ENCODE data around the gene CCDC68. TPM values are rescaled to one million over a fixed set of nuclear protein-coding genes. Genes with fewer than 3 reads are reported as not detected.

CCDC68 gene
- total RNA-seq, 1 experiment from 2014 or later, result 3.1 TPM

GRCh38 chr18:54945576-54946125 is 13.6 kb downstream of the CCDC68 start:
- intact Hi-C loops (cut with micrococcal nuclease), result loop anchor here (5.0 kb wide), 2 partner anchors 118 to 333 kb away; partner anchors contain the start of gene RAB27B
- Histone ChIP-seq H3K9ac (ENCODE audit: low read length) (peak overlapping the region; percentile 70), H3K4me2 (ENCODE audit: low read length) (peak overlapping the region; percentile 89), H3F3A (ENCODE audit: low read length, unreplicated experiment) (peaks cover 3% of the 10 kb centered on the region), H3K27me3 (ENCODE audit: low read length) (no peaks in the 10 kb centered on the region), H3K4me1 (ENCODE audit: insufficient read depth, low read length) (peaks cover 40% of the 10 kb centered on the region), H4K20me1 (ENCODE audit: low read length) (no peaks in the 10 kb centered on the region), H2AFZ (ENCODE audit: low read length) (peak overlapping the region; percentile 80), H3K4me3 (ENCODE audit: low read length) (peak overlapping the region; percentile 78), H3K27ac (ENCODE audit: low read length) (peak overlapping the region; percentile 71), H3K9me3 (ENCODE audit: low read length) (no peaks in the 10 kb centered on the region), H3K9me2 (replicated peaks; ENCODE audit: low read length) (no peaks in the 10 kb centered on the region), H3K36me3 (ENCODE audit: low read depth, low read length) (no peaks in the 10 kb centered on the region), H3K79me2 (ENCODE audit: low read length) (no peaks in the 10 kb centered on the region)
- TF ChIP-seq EZH2phosphoT487 (IDR thresholded peaks at IDR 0.05; ENCODE audit: borderline replicate concordance, low read length) (no peak), EZH2 (IDR thresholded peaks at IDR 0.05; ENCODE audit: low read length, unreplicated experiment) (no peak), CTCF (conservative IDR thresholded peaks at IDR 0.05; ENCODE audit: low read depth, low read length) (no peak)
- CTCF ChIA-PET, result no interaction called here
- ATAC-seq (no peak; the same call in 1 of the 2 replicates), DNase-seq (no peak)
- POLR2A ChIA-PET (ENCODE audit: unreplicated experiment), result interaction anchor here (0.5 to 0.6 kb wide), 2 partner anchors 22 to 118 kb away, joined by 3 read pairs; no protein-coding TSS in a partner anchor
- no TSS peak for BruUV-seq (replicated peaks)

GRCh38 chr18:54942569-54942968 is 16.7 kb downstream of the CCDC68 start:
- ChIA-PET POLR2A (ENCODE audit: unreplicated experiment) (no interaction called here), CTCF (no interaction called here)
- ATAC-seq, result no peak
- Histone ChIP-seq H3K9me2 (replicated peaks; ENCODE audit: low read length) (no peaks in the 10 kb centered on the region), H2AFZ (ENCODE audit: low read length) (no peak overlapping the region), H3K27me3 (ENCODE audit: low read length) (no peaks in the 10 kb centered on the region), H3K4me3 (ENCODE audit: low read length) (no peak overlapping the region), H3F3A (ENCODE audit: low read length, unreplicated experiment) (peaks cover 3% of the 10 kb centered on the region), H3K79me2 (ENCODE audit: low read length) (no peaks in the 10 kb centered on the region), H3K4me2 (ENCODE audit: low read length) (no peak overlapping the region), H3K9ac (ENCODE audit: low read length) (no peak overlapping the region), H3K9me3 (ENCODE audit: low read length) (no peaks in the 10 kb centered on the region), H4K20me1 (ENCODE audit: low read length) (no peaks in the 10 kb centered on the region), H3K36me3 (ENCODE audit: low read depth, low read length) (no peaks in the 10 kb centered on the region), H3K27ac (ENCODE audit: low read length) (no peak overlapping the region), H3K4me1 (ENCODE audit: insufficient read depth, low read length) (peaks cover 18% of the 10 kb centered on the region)
- BruUV-seq (replicated peaks), result no TSS peak
- TF ChIP-seq EZH2 (IDR thresholded peaks at IDR 0.05; ENCODE audit: low read length, unreplicated experiment) (no peak), EZH2phosphoT487 (IDR thresholded peaks at IDR 0.05; ENCODE audit: borderline replicate concordance, low read length) (no peak), CTCF (conservative IDR thresholded peaks at IDR 0.05; ENCODE audit: low read depth, low read length) (no peak)
- no peak for DNase-seq
- intact Hi-C loops (cut with micrococcal nuclease), result no loop called here

GRCh38 chr18:54942144-54942543 is 17.1 kb downstream of the CCDC68 start:
- DNase-seq, result no peak
- H3K9ac ChIP-seq (ENCODE audit: low read length), result no peak overlapping the region
- intact Hi-C loops (cut with micrococcal nuclease), result no loop called here
- H3K36me3 ChIP-seq (ENCODE audit: low read depth, low read length), result no peaks in the 10 kb centered on the region
- H3K9me2 ChIP-seq (replicated peaks; ENCODE audit: low read length), result no peaks in the 10 kb centered on the region
- no peaks in the 10 kb centered on the region for H3K79me2 ChIP-seq (ENCODE audit: low read length)
- no peak for ATAC-seq
- H3K27ac ChIP-seq (ENCODE audit: low read length), result no peak overlapping the region
- no peaks in the 10 kb centered on the region for H3K27me3 ChIP-seq (ENCODE audit: low read length)
- ChIA-PET POLR2A (ENCODE audit: unreplicated experiment) (no interaction called here), CTCF (no interaction called here)
- peaks cover 14% of the 10 kb centered on the region for H3K4me1 ChIP-seq (ENCODE audit: insufficient read depth, low read length)
- peaks cover 3% of the 10 kb centered on the region for H3F3A ChIP-seq (ENCODE audit: low read length, unreplicated experiment)
- H3K4me2 ChIP-seq (ENCODE audit: low read length), result no peak overlapping the region
- BruUV-seq (replicated peaks), result no TSS peak
- no peak overlapping the region for H3K4me3 ChIP-seq (ENCODE audit: low read length)
- H3K9me3 ChIP-seq (ENCODE audit: low read length), result no peaks in the 10 kb centered on the region
- no peak overlapping the region for H2AFZ ChIP-seq (ENCODE audit: low read length)
- no peaks in the 10 kb centered on the region for H4K20me1 ChIP-seq (ENCODE audit: low read length)
- TF ChIP-seq EZH2phosphoT487 (IDR thresholded peaks at IDR 0.05; ENCODE audit: borderline replicate concordance, low read length) (no peak), CTCF (conservative IDR thresholded peaks at IDR 0.05; ENCODE audit: low read depth, low read length) (no peak), EZH2 (IDR thresholded peaks at IDR 0.05; ENCODE audit: low read length, unreplicated experiment) (no peak)
